ENCODE data around the gene TMC8.

DNA sequence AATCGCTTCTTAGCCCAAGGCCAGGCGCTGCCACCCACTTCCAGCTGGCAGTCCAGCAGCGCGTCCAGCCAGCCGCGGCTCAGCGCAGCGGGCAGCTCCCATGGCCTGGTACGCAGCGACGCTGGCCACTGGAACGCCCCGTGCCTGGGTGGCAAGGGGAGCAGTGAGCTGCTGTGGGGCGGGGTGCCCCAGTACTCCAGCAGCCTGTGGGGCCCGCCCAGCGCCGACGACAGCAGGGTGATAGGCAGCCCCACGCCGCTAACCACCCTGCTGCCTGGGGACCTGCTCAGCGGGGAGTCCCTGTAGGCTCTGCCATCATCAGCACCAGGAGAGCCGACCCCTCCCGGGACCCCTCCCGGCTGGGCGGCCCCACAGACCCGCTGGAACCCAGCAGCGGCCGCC lies 26.0 kb upstream of the TMC8 start:
- TF ChIP-seq, protein P1, sequence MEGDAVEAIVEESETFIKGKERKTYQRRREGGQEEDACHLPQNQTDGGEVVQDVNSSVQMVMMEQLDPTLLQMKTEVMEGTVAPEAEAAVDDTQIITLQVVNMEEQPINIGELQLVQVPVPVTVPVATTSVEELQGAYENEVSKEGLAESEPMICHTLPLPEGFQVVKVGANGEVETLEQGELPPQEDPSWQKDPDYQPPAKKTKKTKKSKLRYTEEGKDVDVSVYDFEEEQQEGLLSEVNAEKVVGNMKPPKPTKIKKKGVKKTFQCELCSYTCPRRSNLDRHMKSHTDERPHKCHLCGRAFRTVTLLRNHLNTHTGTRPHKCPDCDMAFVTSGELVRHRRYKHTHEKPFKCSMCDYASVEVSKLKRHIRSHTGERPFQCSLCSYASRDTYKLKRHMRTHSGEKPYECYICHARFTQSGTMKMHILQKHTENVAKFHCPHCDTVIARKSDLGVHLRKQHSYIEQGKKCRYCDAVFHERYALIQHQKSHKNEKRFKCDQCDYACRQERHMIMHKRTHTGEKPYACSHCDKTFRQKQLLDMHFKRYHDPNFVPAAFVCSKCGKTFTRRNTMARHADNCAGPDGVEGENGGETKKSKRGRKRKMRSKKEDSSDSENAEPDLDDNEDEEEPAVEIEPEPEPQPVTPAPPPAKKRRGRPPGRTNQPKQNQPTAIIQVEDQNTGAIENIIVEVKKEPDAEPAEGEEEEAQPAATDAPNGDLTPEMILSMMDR (IDR thresholded peaks at IDR 0.05), result no peak
- no peak for TF ChIP-seq POLR2A (IDR thresholded peaks at IDR 0.05)

All from adrenal gland (tissue), 5 donors.